GM10847 (cell line): Measurements from ENCODE around the gene NSMCE1.

ENCODE experiments used
- POLR2A ChIP-seq: IDR thresholded peaks from 2 replicates; pipeline ENCODE4 v1.6.1; 2011; ENCODE audit not compliant: insufficient read length; ENCODE audit errors: extremely low read depth

Gene NSMCE1

DNA sequence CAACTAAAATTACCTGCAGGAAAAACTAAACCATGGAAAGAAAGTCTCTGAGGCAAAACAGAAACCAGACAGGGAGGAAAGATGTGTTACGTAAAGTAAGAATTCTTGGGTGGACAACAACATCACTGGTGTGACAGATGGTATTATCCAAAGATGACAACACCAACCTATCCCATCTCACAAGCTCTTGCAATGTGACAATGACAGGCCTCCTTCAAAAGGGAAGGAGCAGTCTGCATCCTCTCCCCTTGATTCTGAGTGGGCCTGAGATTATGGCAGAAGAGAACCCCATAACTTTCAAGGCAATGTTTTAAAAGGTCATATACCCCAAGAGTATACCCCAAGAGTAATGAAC lies 82.8 kb downstream of the NSMCE1 start:
- TF ChIP-seq POLR2A = no peak

DNA sequence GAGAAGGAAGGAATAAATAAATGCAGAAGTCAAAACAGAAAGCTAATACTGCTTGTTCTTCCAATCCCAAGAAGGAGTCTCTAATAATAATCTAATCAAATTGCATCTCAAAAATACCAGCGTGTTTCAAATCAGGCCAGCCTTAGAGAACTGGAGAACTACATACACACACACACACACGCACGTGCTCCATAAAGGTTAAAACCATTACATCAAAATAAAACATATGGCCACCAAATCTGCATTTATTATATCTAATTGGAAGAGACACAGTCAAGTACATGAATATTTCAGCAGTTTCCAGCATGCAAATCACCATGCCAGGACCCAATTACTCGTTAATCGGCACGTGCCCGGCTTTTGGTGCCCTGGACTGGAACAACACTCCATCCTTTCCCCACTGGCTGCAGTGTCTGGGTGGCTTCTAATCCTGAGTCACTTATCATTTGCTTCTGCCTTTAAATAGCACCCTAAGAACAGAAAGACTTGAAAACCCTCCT lies 85.6 kb downstream of the NSMCE1 start:
- no peak for TF ChIP-seq POLR2A

DNA sequence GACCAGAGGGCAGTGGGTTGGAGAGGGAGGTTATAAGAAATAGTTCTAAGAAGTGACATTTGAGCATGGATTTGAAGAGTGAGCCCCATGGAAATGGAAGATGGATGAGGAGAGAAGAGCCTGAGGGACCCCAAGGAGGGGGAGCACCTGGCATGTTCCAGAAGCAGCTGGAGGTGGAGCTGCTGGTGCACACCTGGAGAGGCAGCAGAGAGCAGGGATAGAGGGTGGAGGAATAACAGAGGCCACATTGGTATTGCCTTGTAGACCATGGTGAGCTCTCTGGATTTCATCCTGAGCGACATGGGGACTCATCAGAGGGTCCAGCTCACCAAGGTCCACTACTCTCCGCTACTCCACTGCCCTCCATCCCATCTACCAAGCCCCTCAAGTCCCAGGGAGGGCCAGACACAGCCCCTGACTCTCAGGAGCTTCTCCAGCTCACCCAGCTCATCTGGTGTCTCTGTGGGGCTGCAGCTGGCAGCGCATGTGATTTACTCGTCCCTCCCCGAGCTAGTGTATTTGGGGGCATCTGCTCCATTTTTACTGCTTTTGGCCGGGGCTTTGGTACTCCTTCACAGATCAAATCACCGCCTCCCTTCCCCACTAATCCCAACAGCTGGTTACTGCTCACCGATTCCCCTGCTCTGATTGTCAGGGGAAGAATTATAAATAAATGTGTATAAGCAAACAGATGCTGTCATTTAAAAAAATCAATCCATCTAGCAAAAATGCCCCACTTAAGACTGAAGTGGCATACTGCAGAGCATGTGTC lies 87.4 kb downstream of the NSMCE1 start:
- TF ChIP-seq POLR2A = no peak

GRCh38 chr16:27179500-27180072 lies 89.0 kb downstream of the NSMCE1 start:
- TF ChIP-seq POLR2A = no peak

DNA sequence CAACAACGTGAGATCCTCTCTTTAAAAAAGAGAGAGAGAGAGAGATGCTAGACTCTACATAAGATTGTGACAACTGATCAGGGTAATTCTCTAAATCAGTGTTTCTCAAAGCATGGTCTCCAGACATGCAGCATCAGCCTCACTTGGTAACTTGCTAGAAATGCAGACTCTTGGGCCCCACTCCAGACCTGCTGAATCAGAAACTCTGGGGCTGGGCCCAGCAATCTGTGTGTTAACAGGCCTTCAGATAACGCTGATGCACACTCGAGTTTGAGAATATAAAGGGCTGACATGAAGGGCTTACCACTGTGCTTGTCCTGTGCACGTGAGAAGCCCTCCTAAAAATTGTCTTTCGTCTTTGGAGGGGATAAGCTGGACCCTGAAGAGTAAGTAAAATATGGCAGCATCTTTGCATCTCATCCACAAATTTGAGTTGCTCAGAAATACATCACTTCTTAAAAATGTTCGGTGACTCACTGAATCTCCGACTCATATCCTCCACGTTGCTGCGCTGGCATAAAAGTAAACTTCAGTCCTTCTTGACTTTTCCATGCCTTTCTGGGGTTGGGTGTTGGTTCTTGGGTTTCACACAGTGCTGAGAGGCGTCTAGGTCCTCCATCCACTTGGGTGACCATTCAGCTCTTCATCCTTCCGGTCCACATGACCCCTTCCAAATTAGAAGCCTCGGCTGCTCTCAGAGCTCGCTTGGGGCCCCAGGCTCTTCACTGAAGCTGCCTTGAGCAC lies 91.4 kb downstream of the NSMCE1 start:
- no peak for TF ChIP-seq POLR2A

DNA sequence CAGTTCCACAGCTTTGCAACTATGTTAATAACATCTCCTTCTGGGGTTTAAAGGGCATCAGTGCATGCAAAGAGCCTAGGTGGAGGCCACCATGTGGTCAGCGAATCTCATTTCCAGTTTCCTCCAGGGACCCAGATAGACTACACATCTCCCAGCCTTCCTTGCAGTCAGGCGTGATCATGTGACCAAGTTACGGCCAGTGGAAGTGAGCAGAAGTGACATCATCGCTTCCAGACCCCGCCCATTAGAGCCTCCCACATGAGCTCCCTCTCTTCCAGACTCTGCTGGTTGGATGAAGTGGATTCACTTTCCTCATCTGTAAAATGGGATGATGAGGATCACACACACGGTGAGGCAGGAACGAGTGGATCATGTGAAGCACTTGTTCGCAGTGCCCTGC lies 92.7 kb downstream of the NSMCE1 start:
- no peak for TF ChIP-seq POLR2A
